GM23248 (cell line): ENCODE data around the gene F5. TPM values are rescaled to one million over a fixed set of nuclear protein-coding genes. Genes with fewer than 3 reads are reported as not detected.

Experiments
- DNase-seq: peaks from one replicate; pipeline ENCODE4 v3.0.0-alpha.2; 2015
- H2AFZ ChIP-seq: fragments of 200-600 bp; sonication (generic); 2 replicates; pipeline ENCODE4 v1.6.1; 2016; ENCODE audit warnings: antibody characterized with exemption
- H3F3A ChIP-seq: fragments of 200-600 bp; sonication (generic); 2 replicates; pipeline ENCODE4 v1.6.1; 2016; ENCODE audit warnings: mild to moderate bottlenecking, antibody characterized with exemption, mixed run types; ENCODE audit not compliant: insufficient read depth
- H3K27ac ChIP-seq: fragments of 200-600 bp; sonication (generic); 2 replicates; pipeline ENCODE4 v1.5.1; 2016; ENCODE audit warnings: mild to moderate bottlenecking
- H3K27me3 ChIP-seq: fragments of 200-600 bp; sonication (generic); replicated peaks from 2 replicates; pipeline ENCODE4 v1.6.1; 2016; ENCODE audit warnings: mild to moderate bottlenecking; ENCODE audit not compliant: insufficient read depth
- H3K36me3 ChIP-seq: fragments of 200-600 bp; sonication (generic); 2 replicates; pipeline ENCODE4 v1.6.1; 2016; ENCODE audit warnings: low read depth, mild to moderate bottlenecking
- H3K4me1 ChIP-seq: fragments of 200-600 bp; sonication (generic); 2 replicates; pipeline ENCODE4 v1.6.1; 2016; ENCODE audit warnings: mild to moderate bottlenecking; ENCODE audit not compliant: insufficient read depth
- H3K4me2 ChIP-seq: fragments of 200-600 bp; sonication (generic); one replicate; pipeline ENCODE4 v1.6.1; 2016; ENCODE audit warnings: mild to moderate bottlenecking; ENCODE audit not compliant: unreplicated experiment
- H3K4me3 ChIP-seq: fragments of 200-600 bp; sonication (generic); 2 replicates; pipeline ENCODE4 v1.5.1; 2016; ENCODE audit warnings: mild to moderate bottlenecking
- H3K79me2 ChIP-seq: fragments of 200-600 bp; sonication (generic); 2 replicates; pipeline ENCODE4 v1.6.1; 2016; ENCODE audit warnings: mild to moderate bottlenecking; ENCODE audit not compliant: insufficient read depth
- H3K9ac ChIP-seq: fragments of 200-600 bp; sonication (generic); 2 replicates; pipeline ENCODE4 v1.6.1; 2016; ENCODE audit warnings: mild to moderate bottlenecking
- H3K9me2 ChIP-seq: fragments of 200-600 bp; sonication (generic); 2 replicates; pipeline ENCODE4 v1.6.1; 2016; ENCODE audit warnings: mixed run types, mild to moderate bottlenecking, moderate library complexity; ENCODE audit not compliant: insufficient read depth
- H3K9me3 ChIP-seq: fragments of 200-600 bp; sonication (generic); one replicate; pipeline ENCODE4 v1.6.1; 2017; ENCODE audit warnings: low read depth
- H4K20me1 ChIP-seq: fragments of 200-600 bp; sonication (generic); 2 replicates; pipeline ENCODE4 v1.6.0; 2016; ENCODE audit not compliant: insufficient read depth
- EZH2 ChIP-seq: fragments of 200-600 bp; sonication (generic); IDR thresholded peaks from 2 replicates; pipeline ENCODE4 v1.6.1; 2018; ENCODE audit warnings: antibody characterized with exemption, mild to moderate bottlenecking; ENCODE audit not compliant: insufficient read depth, poor library complexity, severe bottlenecking
- EZH2phosphoT487 ChIP-seq: fragments of 200-600 bp; sonication (generic); IDR thresholded peaks from 2 replicates; pipeline ENCODE4 v1.6.1; 2018; ENCODE audit warnings: antibody characterized with exemption, moderate library complexity, mild to moderate bottlenecking, low read depth; ENCODE audit not compliant: insufficient read depth
- WGBS, 2 experiments: methylation state at CpG; one replicate each; pipeline ENCODE4 v1.1.6; 2015 to 2017; ENCODE audit warnings: low lambda C conversion rate in 2 of 2, low coverage in 1 of 2; ENCODE audit errors: missing lambda C conversion rate in 2 of 2; 5-methylcytosine and 5-hydroxymethylcytosine counted together
- in situ Hi-C: fragments of 300-500 bp; cut with MboI; formaldehyde crosslinking; loops from 2 replicates; pipeline ENCODE4 v1.15.0; 2020
- polyA plus RNA-seq: library from polyadenylated mRNA; unstranded; fragments of >200 nt; fragmentation: Nextera tagmentation; extraction: Ambion mirVana; gene quantifications from 2 replicates; pipeline ENCODE4 v1.2.1, GENCODE V29; 2016
- total RNA-seq: library from RNA; depleted of rRNA; stranded (reverse); fragments of >200 nt; shearing (Covaris generic); gene quantifications from 2 replicates; pipeline ENCODE4 v1.2.3, GENCODE V29; 2014

The F5 gene
- total and polyA plus RNA-seq, 2 experiments from 2014 or later: not detected

GRCh38 chr1:169548282-169548681 is 38.0 kb downstream of the F5 start:
- Histone ChIP-seq H3K9me3 (no peaks in the 10 kb centered on the region), H3F3A (no peaks in the 10 kb centered on the region), H3K9ac (no peak overlapping the region), H3K4me1 (no peaks in the 10 kb centered on the region), H3K79me2 (no peaks in the 10 kb centered on the region), H3K9me2 (no peaks in the 10 kb centered on the region), H3K4me2 (no peak overlapping the region), H3K36me3 (no peaks in the 10 kb centered on the region), H3K27me3 (no peaks in the 10 kb centered on the region), H3K4me3 (no peak overlapping the region), H3K27ac (no peak overlapping the region), H2AFZ (no peak overlapping the region), H4K20me1 (no peaks in the 10 kb centered on the region)
- TF ChIP-seq EZH2: no peak
- no peak for TF ChIP-seq EZH2phosphoT487
- 75 to 85% methylated on average over 2 of the region's 2 CpGs for WGBS, 2 experiments
- DNase-seq: no peak
- in situ Hi-C loops: no loop called here

GRCh38 chr1:169546087-169546995 is 39.9 kb downstream of the F5 start:
- in situ Hi-C loops: no loop called here
- no peaks in the 10 kb centered on the region for H3K79me2 ChIP-seq
- no peaks in the 10 kb centered on the region for H3K36me3 ChIP-seq
- H4K20me1 ChIP-seq: no peaks in the 10 kb centered on the region
- peak; percentile 83 for DNase-seq
- H3K9ac ChIP-seq: no peak overlapping the region
- no peak overlapping the region for H3K27ac ChIP-seq
- H3K27me3 ChIP-seq: no peaks in the 10 kb centered on the region
- 38 to 39% methylated on average over 15 of the region's 15 CpGs for whole genome bisulfite sequencing, 2 experiments
- no peak overlapping the region for H3K4me3 ChIP-seq
- no peak for TF ChIP-seq EZH2phosphoT487
- TF ChIP-seq EZH2: no peak
- no peak overlapping the region for H3K4me2 ChIP-seq
- peak overlapping the region; percentile 14 for H2AFZ ChIP-seq
- no peaks in the 10 kb centered on the region for H3K9me3 ChIP-seq
- no peaks in the 10 kb centered on the region for H3K9me2 ChIP-seq
- H3F3A ChIP-seq: no peaks in the 10 kb centered on the region
- H3K4me1 ChIP-seq: no peaks in the 10 kb centered on the region

DNA sequence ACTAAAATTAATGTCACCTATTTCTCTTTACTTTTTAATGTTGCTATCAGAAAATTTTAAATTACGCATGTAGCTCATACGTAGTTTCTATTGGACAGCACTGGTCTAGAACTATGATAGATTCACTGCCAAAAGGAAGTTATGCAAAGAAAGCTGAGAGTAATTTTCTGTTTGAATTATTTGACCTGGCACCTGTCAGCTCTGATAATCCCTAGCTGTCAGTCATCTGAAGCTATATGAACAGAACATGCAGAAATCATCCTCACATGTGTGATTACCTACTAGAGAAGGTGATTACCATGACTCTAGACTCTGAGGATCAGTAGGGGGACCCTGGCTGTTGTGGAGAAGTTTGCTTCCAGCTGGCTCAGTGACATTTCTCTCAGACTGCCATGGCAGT is 40.8 kb downstream of the F5 start:
- no peaks in the 10 kb centered on the region for H3K9me3 ChIP-seq
- H3K4me3 ChIP-seq: no peak overlapping the region
- TF ChIP-seq EZH2phosphoT487 (no peak), EZH2 (no peak)
- H3K27ac ChIP-seq: no peak overlapping the region
- no peaks in the 10 kb centered on the region for H4K20me1 ChIP-seq
- no peaks in the 10 kb centered on the region for H3K9me2 ChIP-seq
- H3K27me3 ChIP-seq: no peaks in the 10 kb centered on the region
- no peaks in the 10 kb centered on the region for H3K4me1 ChIP-seq
- no peaks in the 10 kb centered on the region for H3F3A ChIP-seq
- H2AFZ ChIP-seq: no peak overlapping the region
- H3K36me3 ChIP-seq: no peaks in the 10 kb centered on the region
- 97 to 98% methylated on average over 2 of the region's 2 CpGs for WGBS, 2 experiments
- no peak for DNase-seq
- in situ Hi-C loops: no loop called here
- H3K79me2 ChIP-seq: no peaks in the 10 kb centered on the region
- no peak overlapping the region for H3K9ac ChIP-seq
- H3K4me2 ChIP-seq: no peak overlapping the region

DNA sequence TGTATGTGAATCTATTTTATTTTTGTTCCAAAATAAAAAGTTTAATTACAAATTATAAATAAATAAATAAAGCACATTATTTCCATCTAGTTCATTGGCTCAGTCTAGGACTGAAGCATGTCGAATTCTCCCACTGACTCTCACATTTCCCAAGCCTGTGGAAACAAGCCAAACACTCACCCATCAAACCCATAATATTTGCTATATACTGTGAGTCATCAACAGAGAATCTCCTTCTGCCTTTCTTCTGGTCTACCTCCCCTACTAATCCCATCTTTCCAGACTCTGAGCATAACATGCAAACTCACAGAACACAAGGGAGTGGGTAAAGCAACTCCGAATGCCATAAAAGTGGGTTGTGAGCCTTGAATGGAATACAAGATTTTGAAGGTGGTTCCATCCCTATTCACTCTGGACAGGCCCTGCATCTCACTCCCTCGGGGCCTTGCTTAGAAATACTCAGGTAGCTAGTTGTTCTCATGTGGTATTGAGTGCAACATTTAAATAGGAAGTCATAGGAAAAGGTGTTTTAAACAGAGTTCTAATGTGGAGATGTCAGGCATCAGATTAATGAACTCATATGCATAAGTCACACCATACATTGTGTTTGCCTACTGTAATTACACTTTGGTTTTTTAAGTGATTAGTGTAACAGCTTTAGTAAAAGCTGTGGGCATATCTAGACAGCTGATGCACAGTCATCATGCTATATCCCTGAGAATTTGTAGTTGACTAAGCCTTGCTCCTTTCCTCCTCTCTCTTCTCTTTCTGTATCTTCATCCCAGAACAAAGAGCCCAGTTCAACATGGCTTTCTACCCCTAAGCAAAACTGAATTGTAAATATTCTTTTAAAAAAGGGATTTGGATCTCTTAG is 47.0 kb downstream of the F5 start:
- no peak overlapping the region for H3K9ac ChIP-seq
- 74 to 80% methylated on average over 3 of the region's 3 CpGs for WGBS, 2 experiments

More for the DNA sequence above, 47.0 kb downstream of the F5 start:
- TF ChIP-seq EZH2phosphoT487 (no peak), EZH2 (no peak)
- Histone ChIP-seq H3K9me2 (no peaks in the 10 kb centered on the region), H3K4me1 (no peaks in the 10 kb centered on the region), H3K4me3 (no peak overlapping the region), H3K4me2 (no peak overlapping the region), H4K20me1 (no peaks in the 10 kb centered on the region), H3K27me3 (no peaks in the 10 kb centered on the region), H3K27ac (no peak overlapping the region), H2AFZ (no peak overlapping the region), H3K36me3 (no peaks in the 10 kb centered on the region), H3K9me3 (no peaks in the 10 kb centered on the region), H3F3A (no peaks in the 10 kb centered on the region), H3K79me2 (no peaks in the 10 kb centered on the region)
- in situ Hi-C loops: no loop called here
- DNase-seq: peak; percentile 71
